Keratinocyte (primary cell): ENCODE data around the gene DNM1. TPM values are rescaled to one million over a fixed set of nuclear protein-coding genes. Genes with fewer than 3 reads are reported as not detected.

ENCODE experiments used
- DNase-seq: peaks from one replicate; pipeline ENCODE4 v3.0.0-alpha.2; 2011; ENCODE audit warnings: low read depth, missing footprints, low spot score
- FAIRE-seq: peaks from 2 replicates; lab custom pipeline; 2011; peaks lifted over from hg19 to GRCh38; lab: Jason Lieb, UNC
- H2AFZ ChIP-seq: 2 replicates; pipeline ENCODE4 v1.6.0; 2012; ENCODE audit warnings: low read length, control low read depth, inconsistent platforms; ENCODE audit not compliant: control insufficient read depth
- H3K27ac ChIP-seq: 2 replicates; pipeline ENCODE4 v1.5.1; 2011; ENCODE audit warnings: low read length; ENCODE audit not compliant: control insufficient read depth, insufficient read depth
- H3K27me3 ChIP-seq: 3 replicates; pipeline ENCODE4 v1.6.0; 2011; ENCODE audit warnings: low read length; ENCODE audit not compliant: control insufficient read depth, insufficient read depth; ENCODE audit errors: extremely low read depth
- H3K36me3 ChIP-seq, 2 experiments: 2 replicates in 1 of 2; 3 replicates in 1 of 2; pipeline ENCODE4 v1.5.1; 2011; ENCODE audit warnings: low read length in 2 of 2, mild to moderate bottlenecking in 1 of 2; ENCODE audit not compliant: control insufficient read depth in 2 of 2, insufficient read depth in 2 of 2; ENCODE audit errors: extremely low read depth in 1 of 2
- H3K4me1 ChIP-seq: 3 replicates; pipeline ENCODE4 v1.5.1; 2011; ENCODE audit warnings: low read length; ENCODE audit not compliant: control insufficient read depth, insufficient read depth; ENCODE audit errors: extremely low read depth
- H3K4me2 ChIP-seq: 3 replicates; pipeline ENCODE4 v1.6.0; 2011; ENCODE audit warnings: low read depth, low read length; ENCODE audit not compliant: control insufficient read depth, insufficient read depth; ENCODE audit errors: extremely low read depth
- H3K4me3 ChIP-seq, 3 experiments: fragments of 200-600 bp in 1 of 3; sonication (generic) in 1 of 3; 2 replicates in 2 of 3; 3 replicates in 1 of 3; pipeline ENCODE4 v1.5.1; 2011 to 2016; ENCODE audit warnings: low read length in 3 of 3, mild to moderate bottlenecking in 3 of 3, control low read depth in 2 of 3, inconsistent platforms in 1 of 3, low read depth in 1 of 3, mixed read lengths in 1 of 3, mixed run types in 1 of 3, moderate library complexity in 1 of 3; ENCODE audit not compliant: control insufficient read depth in 2 of 3, insufficient read depth in 2 of 3; ENCODE audit errors: extremely low read depth in 1 of 3
- H3K79me2 ChIP-seq: 2 replicates; pipeline ENCODE4 v1.6.0; 2012; ENCODE audit warnings: low read length; ENCODE audit not compliant: control insufficient read depth, insufficient read depth
- H3K9ac ChIP-seq: 3 replicates; pipeline ENCODE4 v1.6.0; 2011; ENCODE audit warnings: low read length; ENCODE audit not compliant: control insufficient read depth, insufficient read depth; ENCODE audit errors: extremely low read depth
- H3K9me1 ChIP-seq: 3 replicates; pipeline ENCODE4 v1.6.0; 2011; ENCODE audit warnings: low read length; ENCODE audit not compliant: control insufficient read depth, insufficient read depth; ENCODE audit errors: extremely low read depth
- H3K9me3 ChIP-seq: 2 replicates; pipeline ENCODE4 v1.5.1; 2012; ENCODE audit warnings: low read depth, low read length; ENCODE audit not compliant: control insufficient read depth
- H4K20me1 ChIP-seq: 3 replicates; pipeline ENCODE4 v1.6.0; 2011; ENCODE audit warnings: low read length; ENCODE audit not compliant: control insufficient read depth, insufficient read depth; ENCODE audit errors: extremely low read depth
- EZH2 ChIP-seq: IDR thresholded peaks from one replicate; pipeline ENCODE4 v1.6.1; 2012; ENCODE audit warnings: inconsistent platforms, mild to moderate bottlenecking, low read length, moderate library complexity
- dilution Hi-C: fragments of 300-500 bp; cut with MboI; formaldehyde crosslinking; loops from one replicate; pipeline ENCODE4 v1.7.0; 2020; ENCODE audit warnings: low sequenced_read_pairs; ENCODE audit not compliant: extremely low pct_ligation_motif_present
- polyA plus RNA-seq, 5 experiments: library from polyadenylated mRNA; depleted of rRNA in 3 of 5; stranded (reverse) in 3 of 5; stranded (forward) in 1 of 5; unstranded in 1 of 5; fragments of >200 nt; gene quantifications; 1 replicate in 1 of 5; 2 replicates in 3 of 5; 3 replicates in 1 of 5; pipeline versions ENCODE4 v1.2.1 to v1.2.3, GENCODE V29; 2011 to 2012; ENCODE audit warnings: missing spikeins in 2 of 5, low read depth in 1 of 5, low replicate concordance in 1 of 5
- TF ChIP-seq, protein P1 (sequence below), 3 experiments: IDR thresholded peaks in 1 of 3; conservative IDR thresholded peaks in 1 of 3; optimal IDR thresholded peaks in 1 of 3; 2 replicates in 2 of 3; 3 replicates in 1 of 3; pipeline versions ENCODE3 to v1.5.1; 2011; ENCODE audit warnings: low read length in 3 of 3, mild to moderate bottlenecking in 3 of 3, moderate library complexity in 2 of 3, control low read depth in 1 of 3, inconsistent platforms in 1 of 3; ENCODE audit not compliant: insufficient read depth in 2 of 3; ENCODE audit errors: extremely low read depth in 1 of 3

The DNM1 gene
- polyA plus RNA-seq, 1 donor (not counting 4 experiments of a cell fraction or from before 2014, with no cell fraction given): 0.25 TPM

DNA sequence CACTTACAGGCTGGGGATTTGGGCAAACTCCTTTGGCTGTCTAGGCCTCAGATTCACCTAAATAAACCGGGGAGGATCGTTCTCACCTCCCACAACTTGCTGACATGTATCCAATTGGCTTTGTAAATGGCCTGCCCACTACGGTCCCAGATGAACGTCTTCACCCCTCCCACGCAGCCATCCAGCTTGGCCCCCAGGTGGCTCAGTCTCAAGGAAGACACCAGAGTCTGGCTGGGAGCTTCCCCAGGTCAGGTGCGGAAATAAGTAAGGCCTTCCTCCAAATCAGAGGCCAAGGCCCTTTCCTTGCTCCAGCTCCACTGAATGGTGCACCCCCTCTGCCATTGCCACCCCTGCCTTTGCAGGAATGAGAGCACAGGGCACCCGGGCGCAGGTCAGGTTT is 23.2 kb upstream of the DNM1 start:
- H3K36me3 ChIP-seq: peaks cover 32 to 55% of the 10 kb centered on the region in 2 experiments
- no peak overlapping the region for H2AFZ ChIP-seq
- no peak overlapping the region for H3K4me3 ChIP-seq
- no peaks in the 10 kb centered on the region for H3K79me2 ChIP-seq
- no peak for TF ChIP-seq EZH2
- TF ChIP-seq, protein P1, sequence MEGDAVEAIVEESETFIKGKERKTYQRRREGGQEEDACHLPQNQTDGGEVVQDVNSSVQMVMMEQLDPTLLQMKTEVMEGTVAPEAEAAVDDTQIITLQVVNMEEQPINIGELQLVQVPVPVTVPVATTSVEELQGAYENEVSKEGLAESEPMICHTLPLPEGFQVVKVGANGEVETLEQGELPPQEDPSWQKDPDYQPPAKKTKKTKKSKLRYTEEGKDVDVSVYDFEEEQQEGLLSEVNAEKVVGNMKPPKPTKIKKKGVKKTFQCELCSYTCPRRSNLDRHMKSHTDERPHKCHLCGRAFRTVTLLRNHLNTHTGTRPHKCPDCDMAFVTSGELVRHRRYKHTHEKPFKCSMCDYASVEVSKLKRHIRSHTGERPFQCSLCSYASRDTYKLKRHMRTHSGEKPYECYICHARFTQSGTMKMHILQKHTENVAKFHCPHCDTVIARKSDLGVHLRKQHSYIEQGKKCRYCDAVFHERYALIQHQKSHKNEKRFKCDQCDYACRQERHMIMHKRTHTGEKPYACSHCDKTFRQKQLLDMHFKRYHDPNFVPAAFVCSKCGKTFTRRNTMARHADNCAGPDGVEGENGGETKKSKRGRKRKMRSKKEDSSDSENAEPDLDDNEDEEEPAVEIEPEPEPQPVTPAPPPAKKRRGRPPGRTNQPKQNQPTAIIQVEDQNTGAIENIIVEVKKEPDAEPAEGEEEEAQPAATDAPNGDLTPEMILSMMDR (optimal IDR thresholded peaks at IDR 0.05 in 1 of 3, IDR thresholded peaks at IDR 0.05 in 1 of 3, conservative IDR thresholded peaks at IDR 0.05 in 1 of 3; ENCODE audit: extremely low read depth in 1 of 3, insufficient read depth in 2 of 3, low read length in 3 of 3): no peak
- H3K4me2 ChIP-seq: no peak overlapping the region
- FAIRE-seq (no peak), DNase-seq (no peak)
- peaks cover 25% of the 10 kb centered on the region for H3K4me1 ChIP-seq
- no peaks in the 10 kb centered on the region for H3K9me1 ChIP-seq
- H3K27ac ChIP-seq: no peak overlapping the region
- H3K9ac ChIP-seq: no peak overlapping the region
- H4K20me1 ChIP-seq: no peaks in the 10 kb centered on the region
- peaks cover 2% of the 10 kb centered on the region for H3K9me3 ChIP-seq
- dilution Hi-C loops: no loop called here
- H3K27me3 ChIP-seq: no peaks in the 10 kb centered on the region

- Histone ChIP-seq H3K9ac (no peak overlapping the region), H4K20me1 (no peaks in the 10 kb centered on the region), H3K4me2 (no peak overlapping the region), H3K4me1 (peaks cover 25% of the 10 kb centered on the region), H2AFZ (no peak overlapping the region), H3K9me1 (no peaks in the 10 kb centered on the region), H3K4me3 (no peak overlapping the region), H3K9me3 (peaks cover 2% of the 10 kb centered on the region), H3K27me3 (no peaks in the 10 kb centered on the region), H3K27ac (no peak overlapping the region), H3K79me2 (no peaks in the 10 kb centered on the region), H3K36me3 (peaks cover 33 to 51% of the 10 kb centered on the region in 2 experiments)
- no peak for FAIRE-seq
- dilution Hi-C loops: no loop called here
- TF ChIP-seq EZH2: no peak
- TF ChIP-seq, protein P1 (optimal IDR thresholded peaks at IDR 0.05 in 1 of 3, IDR thresholded peaks at IDR 0.05 in 1 of 3, conservative IDR thresholded peaks at IDR 0.05 in 1 of 3; ENCODE audit: extremely low read depth in 1 of 3, insufficient read depth in 2 of 3, low read length in 3 of 3): no peak
- no peak for DNase-seq
Measured at GRCh38 chr9:128180447-128180846, 22.7 kb upstream of the DNM1 start.
